ENCODE results near the gene SLC36A3.

- TF ChIP-seq POLR2AphosphoS5 (IDR thresholded peaks at IDR 0.05): no peak
- TF ChIP-seq CTCF (IDR thresholded peaks at IDR 0.05): no peak
- TF ChIP-seq POLR2A (IDR thresholded peaks at IDR 0.05): peak in 1 of 4 donors; percentile 16
- no peak for TF ChIP-seq EP300 (IDR thresholded peaks at IDR 0.05)
These were observed 52.5 kb downstream of the SLC36A3 start for GRCh38 chr5:151251001-151251551.

Data from upper lobe of left lung (tissue), 4 donors.